ENCODE data around the gene HMGB3.
"Not testable (repeated sequence)": the region's sequence is repeated elsewhere in the genome, so short reads cannot be mapped to it uniquely, and the experiment has no call there.

HMGB3 gene

GRCh38 chrX:150980186-150980585, 2.9 kb upstream of the HMGB3 start:
- DNase-seq = no peak

GRCh38 chrX:150980711-150981110, 2.4 kb upstream of the HMGB3 start:
- no peak for DNase-seq

GRCh38 chrX:150982235-150982787, 824 bp upstream of the HMGB3 start:
- no peak for DNase-seq

- DNase-seq = no peak
Observed at GRCh38 chrX:150983521-150984168, 510 bp downstream of the HMGB3 start.

GRCh38 chrX:150984169-150984824, 1.2 kb downstream of the HMGB3 start:
- no peak for DNase-seq

GRCh38 chrX:150987687-150988086, 4.6 kb downstream of the HMGB3 start:
- DNase-seq = not testable (repeated sequence)

GRCh38 chrX:150989420-150989819, 6.3 kb downstream of the HMGB3 start:
- no peak for DNase-seq

- DNase-seq = no peak
Observed at GRCh38 chrX:150990910-150991309, 7.8 kb downstream of the HMGB3 start.

GRCh38 chrX:151000861-151001331, 17.8 kb downstream of the HMGB3 start:
- DNase-seq = no peak

- no peak for DNase-seq
Observed at GRCh38 chrX:151004085-151004484, 20.9 kb downstream of the HMGB3 start.

- DNase-seq = no peak
Observed at GRCh38 chrX:151006410-151007109, 23.4 kb downstream of the HMGB3 start.

GRCh38 chrX:151009582-151009981, 26.4 kb downstream of the HMGB3 start:
- DNase-seq = no peak

- no peak for DNase-seq
Observed at GRCh38 chrX:151013164-151013743, 30.1 kb downstream of the HMGB3 start.

- no peak for DNase-seq
Observed at GRCh38 chrX:151015684-151016083, 32.5 kb downstream of the HMGB3 start.

- DNase-seq = no peak
Observed at GRCh38 chrX:151019856-151020255, 36.7 kb downstream of the HMGB3 start.

- DNase-seq = no peak
Observed at GRCh38 chrX:151030845-151031244, 47.7 kb downstream of the HMGB3 start.

GRCh38 chrX:151031391-151031975, 48.3 kb downstream of the HMGB3 start:
- DNase-seq = no peak

- DNase-seq = no peak
Observed at GRCh38 chrX:151039351-151039750, 56.2 kb downstream of the HMGB3 start.
